Measurements from ENCODE around the gene MGST3.
A peak's percentile ranks its signal among the peaks of the same experiment; 100 is the strongest.
"Not testable (repeated sequence)": the region's sequence is repeated elsewhere in the genome, so short reads cannot be mapped to it uniquely, and the experiment has no call there.

Gene MGST3

GRCh38 chr1:165658766-165659580 is 27.9 kb downstream of the MGST3 start:
- DNase-seq (ENCODE audit: low spot score), result not testable (repeated sequence)

GRCh38 chr1:165659581-165659895 is 28.5 kb downstream of the MGST3 start:
- no peak for DNase-seq (ENCODE audit: low spot score)

DNA sequence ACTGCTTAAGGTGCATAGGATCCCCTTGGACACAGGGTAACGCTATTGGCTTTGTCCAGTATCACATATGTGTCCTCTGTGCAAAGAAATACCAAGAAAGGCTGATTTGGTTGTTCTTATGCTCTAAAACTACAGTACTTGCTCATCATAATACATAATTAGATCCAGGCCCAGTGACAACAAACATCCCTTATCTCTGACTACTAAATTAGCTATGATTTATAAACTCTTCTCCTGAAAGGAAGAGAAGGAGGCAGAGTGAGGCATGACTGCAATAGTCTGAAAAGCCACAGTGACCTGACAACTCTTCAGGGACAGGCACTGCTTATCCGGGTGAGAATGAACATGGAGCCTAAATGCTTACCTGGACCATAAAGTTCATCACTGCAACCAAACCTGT is 30.7 kb downstream of the MGST3 start:
- no peak for DNase-seq (ENCODE audit: low spot score)

- no peak for DNase-seq (ENCODE audit: low spot score)
These were observed 31.2 kb downstream of the MGST3 start for GRCh38 chr1:165662186-165662585.

DNA sequence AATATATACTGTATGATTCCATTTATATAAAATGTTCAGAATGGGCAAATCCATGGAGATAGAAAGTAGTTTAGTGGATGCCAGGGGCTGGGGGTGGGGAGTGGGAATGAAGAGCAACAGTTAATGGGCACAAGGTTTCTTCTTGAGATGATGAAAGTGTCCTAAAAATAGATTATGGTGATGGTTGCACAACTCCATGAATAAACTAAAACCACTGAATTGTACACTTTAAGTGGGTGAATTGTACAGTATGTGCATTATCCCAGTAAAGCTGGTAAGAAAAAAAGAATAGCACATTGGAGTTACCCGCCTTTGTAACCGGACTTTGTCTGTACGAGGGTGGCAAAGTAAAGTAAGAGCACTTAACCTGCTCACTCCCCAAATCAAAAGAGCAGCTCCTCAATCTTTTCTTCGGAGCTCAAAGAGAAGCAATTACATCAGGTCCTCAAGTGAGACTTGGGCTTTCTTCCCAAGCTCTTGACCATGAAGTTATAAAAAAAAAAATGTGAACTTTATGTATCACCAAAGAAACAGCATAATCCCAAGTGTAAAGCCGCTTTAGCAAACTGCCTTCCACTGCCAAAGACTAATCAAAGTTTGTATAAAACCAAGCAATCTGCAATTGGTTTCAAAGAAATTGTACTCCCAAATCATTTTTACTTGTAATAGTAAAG is 35.3 kb downstream of the MGST3 start:
- DNase-seq (ENCODE audit: low spot score), result no peak

DNA sequence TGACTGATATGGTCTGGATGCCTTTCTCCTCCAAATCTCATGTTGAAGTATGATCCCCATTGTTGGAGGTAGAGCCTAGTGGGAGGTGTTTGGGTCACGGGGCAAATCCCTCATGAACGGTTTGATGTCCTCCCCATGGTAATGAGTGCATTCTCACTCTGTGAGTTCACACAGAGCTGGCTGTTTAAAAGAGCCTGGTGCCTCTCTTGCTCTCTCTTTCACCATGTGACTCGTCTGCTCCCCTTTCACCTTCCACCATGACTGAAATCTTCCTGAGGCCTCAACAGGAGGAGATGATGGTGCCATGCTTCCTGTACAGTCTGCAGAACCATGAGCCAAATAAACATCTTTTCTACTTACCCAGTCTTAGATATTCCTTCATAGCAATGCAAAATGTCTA is 37.1 kb downstream of the MGST3 start:
- no peak for DNase-seq (ENCODE audit: low spot score)

- DNase-seq (ENCODE audit: low spot score), result no peak
These were observed 40.5 kb downstream of the MGST3 start for GRCh38 chr1:165671526-165671925.

DNA sequence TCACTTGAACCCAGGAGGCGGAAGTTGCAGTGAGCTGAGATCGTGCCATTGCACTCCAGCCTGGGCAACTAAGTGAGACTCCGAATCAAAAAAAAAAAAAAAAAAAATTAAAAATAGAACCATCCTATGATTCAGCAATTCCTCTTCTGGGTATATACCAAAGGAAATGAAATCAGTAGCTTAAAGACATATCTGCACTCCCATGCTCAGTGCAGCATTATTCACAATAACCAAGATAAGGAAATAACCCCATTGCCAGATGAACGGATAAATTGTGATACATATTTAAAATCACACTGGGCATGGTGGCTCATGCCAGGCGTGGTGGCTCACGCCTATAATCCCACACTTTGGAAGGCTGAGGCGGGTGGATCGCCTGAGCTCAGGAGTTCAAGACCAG is 43.6 kb downstream of the MGST3 start:
- DNase-seq (ENCODE audit: low spot score), result no peak

DNA sequence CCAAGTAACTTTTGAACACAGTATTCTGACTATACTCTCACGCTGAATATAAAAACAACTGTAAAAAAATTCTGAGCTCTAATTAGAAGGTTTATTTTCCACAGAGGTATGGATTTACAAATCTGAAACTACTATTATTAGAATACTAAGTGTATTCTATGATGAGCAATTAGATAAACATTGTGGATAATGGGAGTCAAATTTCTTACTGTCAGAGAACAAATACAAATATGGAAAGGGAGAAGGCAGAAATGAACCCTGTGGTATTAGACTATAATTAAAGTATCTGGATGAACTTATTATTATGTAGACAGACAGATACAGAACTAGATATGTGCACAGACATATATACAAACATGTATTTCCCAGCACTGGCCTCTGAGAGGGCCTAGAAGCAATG is 44.8 kb downstream of the MGST3 start:
- DNase-seq (ENCODE audit: low spot score), result no peak

DNA sequence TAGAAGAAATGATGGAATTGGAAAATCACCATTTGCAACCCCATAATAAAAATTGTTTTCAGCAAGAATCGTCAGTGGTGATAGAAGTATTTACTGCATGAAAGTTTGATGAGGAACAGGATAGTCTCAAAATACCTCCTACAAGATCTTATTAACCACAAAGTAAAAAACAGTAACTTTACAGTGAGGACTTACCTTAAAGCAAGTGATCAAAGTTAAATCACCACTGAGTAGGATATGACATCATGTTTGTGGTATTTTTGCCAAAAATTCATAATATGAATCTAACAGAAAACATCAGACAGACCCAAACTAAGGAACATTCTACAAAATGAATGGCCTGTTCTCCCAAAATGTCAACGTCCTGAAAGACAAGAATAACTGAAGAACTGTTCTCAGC is 47.5 kb downstream of the MGST3 start:
- DNase-seq (ENCODE audit: low spot score), result no peak

DNA sequence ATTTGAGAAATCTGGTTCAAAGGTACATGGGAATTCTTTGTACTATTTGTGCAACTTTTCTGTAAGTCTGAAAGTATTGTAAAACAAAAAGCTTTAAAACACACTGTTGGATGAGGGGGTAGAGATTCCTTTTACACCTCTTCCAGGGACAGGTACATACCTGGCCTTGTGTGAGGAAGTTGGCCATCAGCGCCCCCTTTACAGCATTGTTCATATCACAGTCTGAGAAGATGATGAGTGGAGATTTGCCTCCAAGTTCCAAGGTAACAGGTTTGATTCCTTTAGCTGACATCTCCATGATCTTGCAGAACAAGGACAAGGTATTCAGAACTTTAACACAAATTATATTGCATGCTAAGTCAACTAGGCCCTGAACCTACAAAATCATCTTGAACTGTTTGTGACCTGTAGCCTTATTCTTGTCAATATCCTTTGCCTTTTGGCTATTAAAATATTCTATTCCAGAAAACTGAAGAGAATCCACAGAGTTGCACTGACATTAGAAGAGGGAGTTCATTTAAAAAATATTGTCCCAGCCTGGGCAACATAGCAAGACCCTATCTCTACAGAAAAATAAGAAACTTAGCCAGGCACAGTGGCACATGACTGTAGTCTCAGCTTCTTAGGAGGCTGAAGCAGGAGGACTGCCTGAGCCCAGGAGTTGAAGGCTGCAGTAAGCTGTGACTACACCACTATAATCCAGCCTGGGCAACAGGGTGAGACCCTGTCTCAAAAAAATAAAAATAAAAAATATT is 48.4 kb downstream of the MGST3 start:
- no peak for DNase-seq (ENCODE audit: low spot score)

DNA sequence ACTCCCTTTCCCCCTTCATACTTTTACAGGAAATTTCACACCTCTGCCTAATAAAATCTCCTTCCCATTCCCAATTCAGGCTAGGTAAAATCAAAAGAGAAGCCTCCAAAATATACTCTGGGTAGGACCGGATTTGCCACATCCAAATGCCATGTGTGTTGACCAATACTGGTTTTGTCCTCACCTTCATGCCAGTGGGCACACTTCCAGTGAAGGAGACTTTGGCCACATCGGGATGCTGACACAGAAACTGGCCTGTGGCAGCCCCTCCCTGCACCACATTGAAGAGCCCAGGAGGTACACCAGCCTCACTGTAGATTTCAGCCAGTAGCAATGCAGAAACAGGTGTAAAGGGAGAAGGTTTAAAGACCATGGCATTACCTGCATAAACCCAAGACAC is 49.3 kb downstream of the MGST3 start:
- DNase-seq (ENCODE audit: low spot score), result no peak

DNA sequence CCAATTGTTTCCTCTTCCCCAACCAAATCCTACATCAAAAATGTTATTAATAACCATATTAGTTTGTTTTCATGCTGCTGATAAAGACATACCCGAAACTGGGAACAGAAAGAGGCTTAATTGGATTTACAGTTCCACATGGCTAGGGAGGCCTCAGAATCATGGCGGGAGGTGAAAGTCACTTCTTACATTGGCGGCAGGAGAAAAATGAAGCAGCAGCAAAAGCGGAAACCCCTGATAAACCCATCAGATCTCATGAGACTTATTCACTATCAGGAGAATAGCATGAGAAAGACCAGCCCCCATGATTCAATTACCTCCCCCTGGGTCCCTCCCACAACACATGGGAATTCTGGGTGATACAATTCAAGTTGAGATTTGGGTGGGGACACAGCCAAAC is 49.7 kb downstream of the MGST3 start:
- DNase-seq (ENCODE audit: low spot score), result not testable (repeated sequence)

DNA sequence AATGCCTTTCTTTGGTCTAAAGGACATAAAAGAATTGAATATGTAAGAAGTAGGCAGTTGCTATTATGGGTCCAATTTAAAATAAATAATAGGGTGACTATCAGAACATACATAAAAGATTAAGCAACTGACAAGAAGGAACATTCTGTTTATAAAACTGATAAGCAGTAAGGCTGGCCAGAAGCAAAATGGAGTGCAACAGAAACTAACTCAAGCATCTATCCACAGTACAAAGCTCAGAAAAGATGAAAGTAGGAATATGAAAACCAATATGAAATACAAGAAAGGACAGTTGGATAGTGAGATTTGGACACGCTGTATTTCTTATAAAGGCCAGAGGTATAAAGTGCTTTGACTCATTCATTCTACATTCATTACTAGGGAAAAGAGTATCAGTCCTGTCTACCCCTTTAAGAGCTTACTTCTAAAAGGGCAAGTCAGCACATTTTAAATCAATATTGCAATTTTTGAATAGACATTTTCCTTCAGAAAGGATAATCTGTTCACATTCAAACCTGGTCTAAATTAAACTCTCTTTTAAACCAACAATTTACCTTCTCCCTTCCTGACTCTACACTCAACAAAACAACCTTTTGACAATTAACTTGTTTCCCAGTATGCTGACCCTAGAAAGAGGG is 52.9 kb downstream of the MGST3 start:
- DNase-seq (ENCODE audit: low spot score), result no peak

DNA sequence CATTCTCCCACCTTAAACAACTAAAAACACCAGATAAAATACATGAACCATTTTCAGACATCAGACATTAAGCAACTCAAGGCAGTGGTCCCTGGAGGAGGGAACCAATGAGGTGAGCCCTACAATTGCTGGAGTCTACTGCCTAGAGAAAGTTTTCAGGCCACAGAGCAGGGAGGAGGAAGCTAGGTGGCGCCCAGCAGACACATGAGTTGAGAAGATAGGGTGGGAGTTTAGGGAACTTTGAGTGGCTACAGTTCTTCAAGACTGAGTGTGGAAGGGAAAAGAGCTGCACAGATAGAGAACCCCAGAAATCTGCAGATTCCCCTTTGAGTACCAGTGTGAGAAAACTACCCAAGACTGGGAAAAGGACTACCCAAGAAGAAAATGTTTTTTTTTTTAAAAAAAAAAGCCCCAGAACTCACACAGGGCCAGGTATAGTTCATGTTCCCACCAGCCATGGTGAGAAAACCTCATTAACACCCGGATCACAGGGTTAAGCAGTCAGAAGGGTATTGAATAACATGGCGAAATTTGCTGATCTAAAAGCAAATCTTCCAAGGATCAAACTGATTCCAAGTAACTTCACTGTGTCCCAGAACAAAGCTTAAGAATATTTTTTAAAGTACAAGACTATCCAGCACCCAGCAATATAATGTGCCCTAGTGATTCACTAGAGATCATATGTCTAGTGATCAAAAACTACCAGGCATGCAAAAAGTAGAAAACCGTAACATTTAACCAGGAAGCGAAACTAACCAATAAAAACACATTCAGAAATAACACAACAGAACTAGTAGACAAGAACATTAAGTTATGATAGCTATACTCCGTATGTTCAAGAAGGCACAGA is 55.3 kb downstream of the MGST3 start:
- no peak for DNase-seq (ENCODE audit: low spot score)

DNA sequence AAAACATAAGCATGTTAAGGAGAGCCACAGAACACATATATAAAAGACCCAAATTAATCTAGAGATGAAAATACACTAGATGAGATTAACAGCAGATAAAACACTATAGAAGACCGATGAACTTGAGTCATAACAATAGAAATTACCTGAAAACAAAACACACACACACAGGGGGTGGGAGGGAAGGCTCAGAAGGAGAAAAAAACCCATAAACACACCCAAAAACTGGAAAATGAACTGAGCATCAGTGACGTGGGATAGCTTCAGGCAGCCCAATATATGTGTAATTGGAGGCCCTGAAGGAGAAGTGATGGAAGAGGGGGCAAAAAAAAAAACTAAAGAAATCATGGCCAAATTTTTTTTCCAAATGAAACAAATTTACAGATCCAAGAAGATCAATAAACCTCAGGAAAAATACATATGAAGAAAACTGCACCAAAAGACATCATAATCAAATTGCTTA is 56.0 kb downstream of the MGST3 start:
- DNase-seq (ENCODE audit: low spot score), result no peak

DNA sequence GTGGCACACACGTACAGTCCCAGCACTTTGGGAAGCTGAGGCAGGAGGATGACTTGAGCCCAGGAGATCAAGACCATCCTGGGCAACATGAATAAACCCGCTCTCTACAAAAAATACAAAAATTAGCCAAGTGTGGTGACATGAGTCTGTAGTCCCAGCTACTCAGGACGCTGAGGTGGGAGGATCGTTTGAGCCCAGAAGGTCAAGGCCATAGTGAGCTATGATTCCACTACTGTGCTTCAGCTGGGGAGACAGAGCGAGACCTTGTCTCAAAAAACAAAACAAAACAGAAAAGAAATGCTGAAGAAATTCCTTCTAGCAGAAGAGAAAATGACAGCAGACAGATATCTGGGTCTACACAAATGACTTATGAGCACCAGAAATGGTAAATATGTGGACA is 57.0 kb downstream of the MGST3 start:
- DNase-seq (ENCODE audit: low spot score), result no peak

DNA sequence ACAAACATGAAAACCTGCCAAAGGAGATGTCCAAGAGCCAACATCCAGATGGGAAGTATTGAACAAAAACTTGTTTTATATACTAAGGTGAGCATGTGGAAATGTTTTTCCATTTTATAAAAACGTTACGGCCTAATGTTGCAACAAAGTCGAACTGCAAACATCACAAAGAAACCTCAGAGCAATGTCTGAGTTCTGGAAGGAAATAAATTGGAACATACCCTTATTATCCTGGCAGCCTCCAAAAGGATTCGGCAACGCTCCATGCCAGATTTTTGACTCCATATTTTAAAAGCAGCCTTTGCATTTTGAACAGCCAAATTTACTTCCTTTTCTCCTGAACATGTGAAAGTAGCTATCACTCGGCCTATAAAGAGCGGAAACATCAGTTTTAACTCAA is 64.0 kb downstream of the MGST3 start:
- no peak for DNase-seq (ENCODE audit: low spot score)

- DNase-seq (ENCODE audit: low spot score), result peak; percentile 43
These were observed 65.6 kb downstream of the MGST3 start for GRCh38 chr1:165696625-165697100.

DNA sequence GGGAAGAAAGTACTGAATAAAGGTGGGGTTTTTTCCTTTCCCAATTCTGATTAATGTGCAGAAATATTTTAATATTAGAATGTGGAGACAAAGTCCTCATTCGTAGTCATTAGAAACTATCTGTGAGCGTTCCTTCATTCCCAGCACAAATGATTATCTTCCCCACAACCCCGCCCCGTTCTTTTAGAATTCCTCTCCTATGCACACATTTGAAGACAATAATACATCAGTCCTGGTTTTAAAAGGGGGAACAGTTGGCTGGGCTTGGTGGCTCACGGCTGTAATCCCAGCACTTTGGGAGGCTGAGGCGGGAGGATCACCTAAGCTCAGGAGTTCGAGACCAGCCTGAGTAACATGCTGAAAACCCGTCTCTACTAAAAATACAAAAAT is 66.5 kb downstream of the MGST3 start:
- no peak for DNase-seq (ENCODE audit: low spot score)
